Astrocyte (in vitro differentiated cells and primary cell): ENCODE data around the gene PIM3. TPM values are rescaled to one million over a fixed set of nuclear protein-coding genes. Genes with fewer than 3 reads are reported as not detected.

ENCODE experiments used
- DNase-seq: peaks from one replicate; pipeline ENCODE4 v3.0.0-alpha.2; 2010; ENCODE audit warnings: low read depth
- FAIRE-seq: peaks from 2 replicates; lab custom pipeline; 2011; peaks lifted over from hg19 to GRCh38; lab: Jason Lieb, UNC
- H2AFZ ChIP-seq: 2 replicates; pipeline ENCODE4 v1.6.0; 2012; ENCODE audit warnings: low read depth, low read length, inconsistent platforms
- H3K27ac ChIP-seq: 2 replicates; pipeline ENCODE4 v1.5.1; 2011; ENCODE audit warnings: low read depth, low read length, inconsistent platforms
- H3K27me3 ChIP-seq: 2 replicates; pipeline ENCODE4 v1.6.0; 2011; ENCODE audit warnings: low read length, inconsistent platforms; ENCODE audit not compliant: insufficient read depth
- H3K36me3 ChIP-seq: 2 replicates; pipeline ENCODE4 v1.5.1; 2011; ENCODE audit warnings: low read length, inconsistent platforms; ENCODE audit not compliant: insufficient read depth
- H3K4me1 ChIP-seq: 2 replicates; pipeline ENCODE4 v1.5.1; 2011; ENCODE audit warnings: low read length, inconsistent platforms; ENCODE audit not compliant: insufficient read depth
- H3K4me2 ChIP-seq: 2 replicates; pipeline ENCODE4 v1.6.0; 2012; ENCODE audit warnings: low read length, inconsistent platforms
- H3K4me3 ChIP-seq: 2 replicates; pipeline ENCODE4 v1.5.1; 2011; ENCODE audit warnings: low read depth, mild to moderate bottlenecking, low read length, inconsistent platforms; ENCODE audit not compliant: insufficient read depth
- H3K79me2 ChIP-seq: 2 replicates; pipeline ENCODE4 v1.6.0; 2012; ENCODE audit warnings: mild to moderate bottlenecking, low read length, inconsistent platforms; ENCODE audit not compliant: insufficient read depth
- H3K9ac ChIP-seq: 2 replicates; pipeline ENCODE4 v1.6.0; 2012; ENCODE audit warnings: mild to moderate bottlenecking, low read length, inconsistent platforms
- H3K9me3 ChIP-seq: 2 replicates; pipeline ENCODE4 v1.5.1; 2012; ENCODE audit warnings: low read depth, mild to moderate bottlenecking, low read length, inconsistent platforms; ENCODE audit not compliant: insufficient read depth
- H4K20me1 ChIP-seq: 2 replicates; pipeline ENCODE4 v1.6.0; 2012; ENCODE audit warnings: low read length, inconsistent platforms; ENCODE audit not compliant: insufficient read depth
- H3K27ac Mint-ChIP-seq: one replicate; pipeline ENCODE4 v1.8.0; 2021; ENCODE audit warnings: mild to moderate bottlenecking, mixed read lengths; ENCODE audit not compliant: unreplicated experiment
- H3K27me3 Mint-ChIP-seq: one replicate; pipeline ENCODE4 v1.8.0; 2021; ENCODE audit warnings: low read depth, mixed read lengths; ENCODE audit not compliant: unreplicated experiment
- H3K36me3 Mint-ChIP-seq: one replicate; pipeline ENCODE4 v1.8.0; 2021; ENCODE audit warnings: low read depth, mixed read lengths; ENCODE audit not compliant: unreplicated experiment
- H3K4me1 Mint-ChIP-seq: one replicate; pipeline ENCODE4 v1.8.0; 2021; ENCODE audit warnings: low read depth, mixed read lengths; ENCODE audit not compliant: unreplicated experiment
- H3K4me3 Mint-ChIP-seq: one replicate; pipeline ENCODE4 v1.8.0; 2021; ENCODE audit warnings: mild to moderate bottlenecking, moderate library complexity, mixed read lengths; ENCODE audit not compliant: unreplicated experiment
- H3K9me3 Mint-ChIP-seq: one replicate; pipeline ENCODE4 v1.8.0; 2021; ENCODE audit warnings: mild to moderate bottlenecking, mixed read lengths; ENCODE audit not compliant: unreplicated experiment
- EZH2 ChIP-seq: IDR thresholded peaks from 2 replicates; pipeline ENCODE4 v1.6.1; 2012; ENCODE audit warnings: mild to moderate bottlenecking, low read length, inconsistent platforms; ENCODE audit not compliant: insufficient read depth
- total RNA-seq: library from RNA; stranded (reverse); gene quantifications from 2 replicates; pipeline ENCODE4 v1.2.1, GENCODE V29; 2021
- TF ChIP-seq, protein P1 (sequence below): IDR thresholded peaks from 2 replicates; pipeline ENCODE4 v1.5.1; 2011; ENCODE audit warnings: low read depth, mild to moderate bottlenecking, inconsistent platforms, low read length, moderate library complexity; ENCODE audit not compliant: insufficient read depth

The PIM3 gene
- total RNA-seq, 1 donor from 2014 or later = 15.5 TPM

- no peak overlapping the region for H3K4me3 Mint-ChIP-seq
- H3K9me3 Mint-ChIP-seq = peaks cover 2% of the 10 kb centered on the region
- no peak for DNase-seq
- H3K27me3 Mint-ChIP-seq = peaks cover 2% of the 10 kb centered on the region
- peaks cover 34% of the 10 kb centered on the region for H3K4me1 ChIP-seq
- H4K20me1 ChIP-seq = peaks cover 55% of the 10 kb centered on the region
- FAIRE-seq = no peak
- H3K27ac ChIP-seq = no peak overlapping the region
- H2AFZ ChIP-seq = no peak overlapping the region
- H3K36me3 Mint-ChIP-seq = peaks cover 7% of the 10 kb centered on the region
- no peaks in the 10 kb centered on the region for H3K27me3 ChIP-seq
- TF ChIP-seq, protein P1, sequence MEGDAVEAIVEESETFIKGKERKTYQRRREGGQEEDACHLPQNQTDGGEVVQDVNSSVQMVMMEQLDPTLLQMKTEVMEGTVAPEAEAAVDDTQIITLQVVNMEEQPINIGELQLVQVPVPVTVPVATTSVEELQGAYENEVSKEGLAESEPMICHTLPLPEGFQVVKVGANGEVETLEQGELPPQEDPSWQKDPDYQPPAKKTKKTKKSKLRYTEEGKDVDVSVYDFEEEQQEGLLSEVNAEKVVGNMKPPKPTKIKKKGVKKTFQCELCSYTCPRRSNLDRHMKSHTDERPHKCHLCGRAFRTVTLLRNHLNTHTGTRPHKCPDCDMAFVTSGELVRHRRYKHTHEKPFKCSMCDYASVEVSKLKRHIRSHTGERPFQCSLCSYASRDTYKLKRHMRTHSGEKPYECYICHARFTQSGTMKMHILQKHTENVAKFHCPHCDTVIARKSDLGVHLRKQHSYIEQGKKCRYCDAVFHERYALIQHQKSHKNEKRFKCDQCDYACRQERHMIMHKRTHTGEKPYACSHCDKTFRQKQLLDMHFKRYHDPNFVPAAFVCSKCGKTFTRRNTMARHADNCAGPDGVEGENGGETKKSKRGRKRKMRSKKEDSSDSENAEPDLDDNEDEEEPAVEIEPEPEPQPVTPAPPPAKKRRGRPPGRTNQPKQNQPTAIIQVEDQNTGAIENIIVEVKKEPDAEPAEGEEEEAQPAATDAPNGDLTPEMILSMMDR = no peak
- no peak for TF ChIP-seq EZH2
- no peak overlapping the region for H3K4me2 ChIP-seq
- H3K4me1 Mint-ChIP-seq = peaks cover 8% of the 10 kb centered on the region
- peaks cover 33% of the 10 kb centered on the region for H3K79me2 ChIP-seq
- no peak overlapping the region for H3K27ac Mint-ChIP-seq
- H3K36me3 ChIP-seq = peaks cover 2% of the 10 kb centered on the region
- no peak overlapping the region for H3K9ac ChIP-seq
- no peak overlapping the region for H3K4me3 ChIP-seq
- no peaks in the 10 kb centered on the region for H3K9me3 ChIP-seq
Measured at GRCh38 chr22:49966041-49966773, 5.6 kb downstream of the PIM3 start.

GRCh38 chr22:49966774-49967705 lies 6.5 kb downstream of the PIM3 start:
- Histone ChIP-seq H3K27ac (no peak overlapping the region), H3K4me3 (no peak overlapping the region), H2AFZ (no peak overlapping the region), H3K36me3 (peaks cover 2% of the 10 kb centered on the region), H3K4me1 (peaks cover 33% of the 10 kb centered on the region), H3K79me2 (peaks cover 25% of the 10 kb centered on the region), H4K20me1 (peaks cover 48% of the 10 kb centered on the region), H3K9me3 (no peaks in the 10 kb centered on the region), H3K9ac (no peak overlapping the region), H3K27me3 (no peaks in the 10 kb centered on the region), H3K4me2 (no peak overlapping the region)
- peaks cover 2% of the 10 kb centered on the region for H3K9me3 Mint-ChIP-seq
- H3K36me3 Mint-ChIP-seq = peaks cover 7% of the 10 kb centered on the region
- TF ChIP-seq, protein P1 = no peak
- TF ChIP-seq EZH2 = no peak
- H3K27me3 Mint-ChIP-seq = peaks cover 2% of the 10 kb centered on the region
- peaks cover 8% of the 10 kb centered on the region for H3K4me1 Mint-ChIP-seq
- H3K27ac Mint-ChIP-seq = no peak overlapping the region
- FAIRE-seq (no peak), DNase-seq (no peak)
- H3K4me3 Mint-ChIP-seq = no peak overlapping the region
